GM19468 (cell line): Measurements from ENCODE around the gene SLC24A3.
"Not testable (repeated sequence)": the region's sequence is repeated elsewhere in the genome, so short reads cannot be mapped to it uniquely, and the experiment has no call there.

ENCODE experiments used
- ATAC-seq: cut with Tn5 transposase; IDR thresholded peaks from one replicate; pipeline ENCODE4 v1.9.1; 2021; ENCODE audit warnings: mild to moderate bottlenecking, moderate library complexity, moderate number of reproducible peaks; ENCODE audit not compliant: unreplicated experiment; ENCODE audit errors: extremely low read depth

The SLC24A3 gene

GRCh38 chr20:19603376-19603750 is 390.9 kb downstream of the SLC24A3 start:
- ATAC-seq, result no peak

GRCh38 chr20:19605786-19606485 is 393.5 kb downstream of the SLC24A3 start:
- ATAC-seq, result no peak

- ATAC-seq, result no peak
These were observed 397.3 kb downstream of the SLC24A3 start for GRCh38 chr20:19609642-19610223.

GRCh38 chr20:19615629-19616028 is 403.2 kb downstream of the SLC24A3 start:
- no peak for ATAC-seq

GRCh38 chr20:19616081-19616480 is 403.6 kb downstream of the SLC24A3 start:
- no peak for ATAC-seq

- ATAC-seq, result no peak
These were observed 404.2 kb downstream of the SLC24A3 start for GRCh38 chr20:19616620-19617019.

- ATAC-seq, result no peak
These were observed 404.8 kb downstream of the SLC24A3 start for GRCh38 chr20:19617256-19617655.

- ATAC-seq, result no peak
These were observed 406.3 kb downstream of the SLC24A3 start for GRCh38 chr20:19618711-19619110.

GRCh38 chr20:19619904-19620430 is 407.5 kb downstream of the SLC24A3 start:
- ATAC-seq, result no peak

GRCh38 chr20:19620446-19620845 is 408.0 kb downstream of the SLC24A3 start:
- ATAC-seq, result no peak

GRCh38 chr20:19621072-19621471 is 408.6 kb downstream of the SLC24A3 start:
- no peak for ATAC-seq

GRCh38 chr20:19624221-19624965 is 412.0 kb downstream of the SLC24A3 start:
- ATAC-seq, result no peak

- ATAC-seq, result no peak
These were observed 413.0 kb downstream of the SLC24A3 start for GRCh38 chr20:19625426-19625825.

GRCh38 chr20:19626896-19627295 is 414.5 kb downstream of the SLC24A3 start:
- no peak for ATAC-seq

GRCh38 chr20:19628570-19629134 is 416.2 kb downstream of the SLC24A3 start:
- ATAC-seq, result no peak

GRCh38 chr20:19631410-19631809 is 419.0 kb downstream of the SLC24A3 start:
- ATAC-seq, result no peak

GRCh38 chr20:19633985-19634384 is 421.5 kb downstream of the SLC24A3 start:
- ATAC-seq, result no peak

GRCh38 chr20:19639471-19640045 is 427.1 kb downstream of the SLC24A3 start:
- ATAC-seq, result not testable (repeated sequence)

GRCh38 chr20:19642860-19643259 is 430.4 kb downstream of the SLC24A3 start:
- no peak for ATAC-seq

GRCh38 chr20:19644085-19644484 is 431.6 kb downstream of the SLC24A3 start:
- no peak for ATAC-seq
